HepG2 (cell line): ENCODE data around the gene SLC35F3. TPM values are rescaled to one million over a fixed set of nuclear protein-coding genes. Genes with fewer than 3 reads are reported as not detected.

ENCODE experiments used
- ATAC-seq: fragments of 200-7000 bp; cut with Tn5 transposase; 3 replicates; pipeline ENCODE4 v1.9.1; 2020; ENCODE audit warnings: mild to moderate bottlenecking, moderate library complexity
- BruUV-seq: library from RNA; stranded (reverse); fragments of 400-500 nt; replicated peaks from 2 replicates; lab custom pipeline; 2021; lab: Mats Ljungman, UMichigan
- CTCF ChIA-PET: fragments of 300-600 bp; formaldehyde crosslinking; extraction: SDS; loops from one replicate; lab custom pipeline; 2021; ENCODE audit warnings: low total read pairs, inconsistent platforms, low intra/inter-chr PET ratio; lab: Yijun Ruan, JAX
- POLR2A ChIA-PET: fragments of 350-600 bp; sonication (Branson Sonifier 250); formaldehyde crosslinking; loops from one replicate; lab custom pipeline; 2020; ENCODE audit warnings: antibody characterized with exemption, inconsistent platforms; lab: Yijun Ruan, JAX
- DNase-seq: peaks from one replicate; pipeline ENCODE4 v3.0.0-alpha.2; 2015; ENCODE audit warnings: low spot score
- FAIRE-seq: peaks from 3 replicates; lab custom pipeline; 2011; peaks lifted over from hg19 to GRCh38; lab: Jason Lieb, UNC
- H2AFZ ChIP-seq: one replicate; pipeline ENCODE4 v1.6.1; 2011; ENCODE audit warnings: low read length, inconsistent platforms
- H3K27ac ChIP-seq: fragments of 300-600 bp; 3 replicates; pipeline ENCODE4 v1.8.0; 2011; ENCODE audit warnings: mixed run types, mild to moderate bottlenecking, mixed read lengths, low read length, inconsistent platforms; ENCODE audit not compliant: insufficient read depth; ENCODE audit errors: extremely low read length
- H3K27me3 ChIP-seq, 2 experiments: fragments of 200-600 bp in 1 of 2; 2 replicates in 1 of 2; 3 replicates in 1 of 2; pipeline versions ENCODE4 v1.6.0 to v1.8.0; 2011; ENCODE audit warnings: low read length in 2 of 2, mild to moderate bottlenecking in 2 of 2, moderate library complexity in 2 of 2, inconsistent platforms in 1 of 2; ENCODE audit not compliant: insufficient read depth in 2 of 2, control insufficient read depth in 1 of 2
- H3K36me3 ChIP-seq, 2 experiments: fragments of 200-600 bp in 1 of 2; replicated peaks in 1 of 2; 2 replicates in 1 of 2; 3 replicates in 1 of 2; pipeline versions ENCODE4 v1.5.1 to v1.8.0; 2011; ENCODE audit warnings: low read length in 2 of 2, inconsistent platforms in 1 of 2; ENCODE audit not compliant: insufficient read depth in 2 of 2, control insufficient read depth in 1 of 2
- H3K4me1 ChIP-seq: 2 replicates; pipeline ENCODE4 v1.5.1; 2012; ENCODE audit warnings: low read length, inconsistent platforms; ENCODE audit not compliant: insufficient read depth
- H3K4me2 ChIP-seq: 2 replicates; pipeline ENCODE4 v1.6.0; 2011; ENCODE audit warnings: low read depth, low read length, inconsistent platforms
- H3K4me3 ChIP-seq, 3 experiments: fragments of 200-600 bp in 1 of 3; sonication (generic), shearing (Covaris generic) in 1 of 3; replicated peaks in 1 of 3; 2 replicates each; pipeline ENCODE4 v1.5.1; 2011 to 2016; ENCODE audit warnings: low read length in 3 of 3, inconsistent platforms in 2 of 3, low read depth in 2 of 3, mild to moderate bottlenecking in 2 of 3, control low read depth in 1 of 3, mixed read lengths in 1 of 3; ENCODE audit not compliant: insufficient read depth in 1 of 3
- H3K79me2 ChIP-seq: one replicate; pipeline ENCODE4 v1.6.1; 2011; ENCODE audit warnings: low read length, inconsistent platforms; ENCODE audit not compliant: insufficient read depth
- H3K9ac ChIP-seq: 2 replicates; pipeline ENCODE4 v1.6.0; 2011; ENCODE audit warnings: mild to moderate bottlenecking, low read depth, low read length, inconsistent platforms; ENCODE audit not compliant: insufficient read depth
- H3K9me3 ChIP-seq: 2 replicates; pipeline ENCODE4 v1.5.1; 2012; ENCODE audit warnings: mild to moderate bottlenecking, low read length
- H4K20me1 ChIP-seq: 2 replicates; pipeline ENCODE4 v1.6.0; 2011; ENCODE audit warnings: inconsistent platforms, mild to moderate bottlenecking, low read length, moderate library complexity; ENCODE audit not compliant: insufficient read depth
- E2F1 ChIP-seq: sonication (generic); formaldehyde crosslinking; IDR thresholded peaks from 2 replicates; pipeline ENCODE4 v1.5.0; 2020; ENCODE audit warnings: missing genetic modification reagents
- ZNF3 ChIP-seq: IDR thresholded peaks from 2 replicates; pipeline ENCODE4 v1.7.0; 2017; ENCODE audit warnings: inconsistent platforms
- ZNF343 ChIP-seq: sonication (generic); formaldehyde crosslinking; IDR thresholded peaks from 2 replicates; pipeline ENCODE4 v1.4.0; 2020; ENCODE audit warnings: mild to moderate bottlenecking, missing genetic modification reagents
- ZXDC ChIP-seq: sonication (generic); formaldehyde crosslinking; IDR thresholded peaks from 2 replicates; pipeline ENCODE4 v1.5.0; 2020; ENCODE audit warnings: mild to moderate bottlenecking, missing genetic modification reagents
- WGBS: methylation state at CpG from one replicate; pipeline ENCODE4 v1.1.6; 2017; ENCODE audit warnings: low lambda C conversion rate; 5-methylcytosine and 5-hydroxymethylcytosine counted together
- in situ Hi-C: cut with HindIII; loops from 2 replicates; pipeline ENCODE4 v1.10.0; 2017; ENCODE audit warnings: low pct_unique_long_range_greater_than_20kb; ENCODE audit not compliant: extremely low pct_ligation_motif_present
- intact Hi-C: fragments of 100-400 bp; cut with micrococcal nuclease; formaldehyde crosslinking; loops from one replicate; pipeline ENCODE4 v1.10.0; 2022; ENCODE audit not compliant: unreplicated experiment
- polyA plus RNA-seq, 8 experiments: library from polyadenylated mRNA; depleted of rRNA in 3 of 8; stranded (reverse) in 7 of 8; unstranded in 1 of 8; fragments of >200 nt; fragmentation: Illumina TruSeq in 4 of 8; extraction: Trizol in 4 of 8; gene quantifications; 2 replicates each; pipeline versions ENCODE4 v1.2.1 to v1.2.3, GENCODE V29; 2011 to 2016; ENCODE audit warnings: low read depth in 4 of 8, missing spikeins in 1 of 8, mixed read lengths in 1 of 8; ENCODE audit not compliant: insufficient read depth in 1 of 8
- total RNA-seq, 5 experiments: library from RNA; depleted of rRNA; stranded (reverse); fragments of >200 nt; fragmentation: Illumina TruSeq; extraction: Trizol; gene quantifications; 2 replicates each; pipeline ENCODE4 v1.2.3, GENCODE V29; 2016; ENCODE audit warnings: low read depth in 1 of 5

The SLC35F3 gene
- total and polyA plus RNA-seq, 2 of the 13 experiments (the other 11 are each of a cell fraction or from before 2014, with no cell fraction given): not detected

GRCh38 chr1:234289538-234290305 is 385.2 kb downstream of the SLC35F3 start (continued):
- no peak for TF ChIP-seq ZNF343 (CRISPR knock-in tag)

GRCh38 chr1:234292011-234292410 is 387.5 kb downstream of the SLC35F3 start:
- CTCF ChIA-PET: no interaction called here
- FAIRE-seq: no peak
- 100% methylated on average over 2 of the region's 4 CpGs for WGBS

More at GRCh38 chr1:234292011-234292410, 387.5 kb downstream of the SLC35F3 start:
- Histone ChIP-seq H2AFZ (no peak overlapping the region), H3K4me3 (no peak overlapping the region), H3K27me3 (peaks cover 2 to 33% of the 10 kb centered on the region in 2 experiments; a peak in 3 of 5 replicates), H3K4me1 (no peaks in the 10 kb centered on the region), H3K36me3 (no peaks in the 10 kb centered on the region), H3K27ac (no peak overlapping the region), H3K4me2 (no peak overlapping the region), H3K79me2 (no peaks in the 10 kb centered on the region)
- POLR2A ChIA-PET: no interaction called here
- in situ Hi-C loops: no loop called here
- intact Hi-C loops: no loop called here
- BruUV-seq: no TSS peak
- TF ChIP-seq ZXDC (CRISPR knock-in tag) (no peak), ZNF3 (CRISPR knock-in tag) (no peak), E2F1 (no peak)
- TF ChIP-seq, all 625 proteins: peak for 0
- H4K20me1 ChIP-seq: no peaks in the 10 kb centered on the region
- H3K9me3 ChIP-seq: no peaks in the 10 kb centered on the region
- DNase-seq (no peak), ATAC-seq (no peak)
- H3K9ac ChIP-seq: no peak overlapping the region
